ENCODE measurements around the gene LRTM2.

The LRTM2 gene

GRCh38 chr12:1826867-1827705 is 6.7 kb downstream of the LRTM2 start:
- in situ Hi-C loops (cut with MboI; ENCODE audit: low sequenced_read_pairs) = no loop called here

GRCh38 chr12:1827826-1828805 is 7.8 kb downstream of the LRTM2 start:
- in situ Hi-C loops (cut with MboI; ENCODE audit: low sequenced_read_pairs) = no loop called here

- in situ Hi-C loops (cut with MboI; ENCODE audit: low sequenced_read_pairs) = no loop called here
Observed at GRCh38 chr12:1828856-1829255, 8.5 kb downstream of the LRTM2 start.

GRCh38 chr12:1829306-1829900 is 9.0 kb downstream of the LRTM2 start:
- in situ Hi-C loops (cut with MboI; ENCODE audit: low sequenced_read_pairs) = no loop called here

GRCh38 chr12:1830401-1830845 is 10.1 kb downstream of the LRTM2 start:
- in situ Hi-C loops (cut with MboI; ENCODE audit: low sequenced_read_pairs) = no loop called here

- in situ Hi-C loops (cut with MboI; ENCODE audit: low sequenced_read_pairs) = no loop called here
Observed at GRCh38 chr12:1830981-1831963, 10.9 kb downstream of the LRTM2 start.

GRCh38 chr12:1832801-1833595 is 12.6 kb downstream of the LRTM2 start:
- in situ Hi-C loops (cut with MboI; ENCODE audit: low sequenced_read_pairs) = no loop called here

- in situ Hi-C loops (cut with MboI; ENCODE audit: low sequenced_read_pairs) = no loop called here
Observed at GRCh38 chr12:1833596-1834028, 13.2 kb downstream of the LRTM2 start.

- in situ Hi-C loops (cut with MboI; ENCODE audit: low sequenced_read_pairs) = no loop called here
Observed at GRCh38 chr12:1834186-1834925, 14.0 kb downstream of the LRTM2 start.

GRCh38 chr12:1835211-1836131 is 15.1 kb downstream of the LRTM2 start:
- in situ Hi-C loops (cut with MboI; ENCODE audit: low sequenced_read_pairs) = no loop called here

- in situ Hi-C loops (cut with MboI; ENCODE audit: low sequenced_read_pairs) = no loop called here
Observed at GRCh38 chr12:1836241-1836803, 16.0 kb downstream of the LRTM2 start.

GRCh38 chr12:1836854-1837421 is 16.6 kb downstream of the LRTM2 start:
- in situ Hi-C loops (cut with MboI; ENCODE audit: low sequenced_read_pairs) = no loop called here

GRCh38 chr12:1837541-1838204 is 17.3 kb downstream of the LRTM2 start:
- in situ Hi-C loops (cut with MboI; ENCODE audit: low sequenced_read_pairs) = no loop called here

GRCh38 chr12:1838205-1838993 is 18.0 kb downstream of the LRTM2 start:
- in situ Hi-C loops (cut with MboI; ENCODE audit: low sequenced_read_pairs) = no loop called here

- in situ Hi-C loops (cut with MboI; ENCODE audit: low sequenced_read_pairs) = no loop called here
Observed at GRCh38 chr12:1838994-1839365, 18.6 kb downstream of the LRTM2 start.
